ENCODE data around the gene PPDPF. TPM values are rescaled to one million over a fixed set of nuclear protein-coding genes. Genes with fewer than 3 reads are reported as not detected.

The PPDPF gene
- polyA plus RNA-seq, 3 donors, result 13.4 to 39.9 (median 26.1) TPM

DNA sequence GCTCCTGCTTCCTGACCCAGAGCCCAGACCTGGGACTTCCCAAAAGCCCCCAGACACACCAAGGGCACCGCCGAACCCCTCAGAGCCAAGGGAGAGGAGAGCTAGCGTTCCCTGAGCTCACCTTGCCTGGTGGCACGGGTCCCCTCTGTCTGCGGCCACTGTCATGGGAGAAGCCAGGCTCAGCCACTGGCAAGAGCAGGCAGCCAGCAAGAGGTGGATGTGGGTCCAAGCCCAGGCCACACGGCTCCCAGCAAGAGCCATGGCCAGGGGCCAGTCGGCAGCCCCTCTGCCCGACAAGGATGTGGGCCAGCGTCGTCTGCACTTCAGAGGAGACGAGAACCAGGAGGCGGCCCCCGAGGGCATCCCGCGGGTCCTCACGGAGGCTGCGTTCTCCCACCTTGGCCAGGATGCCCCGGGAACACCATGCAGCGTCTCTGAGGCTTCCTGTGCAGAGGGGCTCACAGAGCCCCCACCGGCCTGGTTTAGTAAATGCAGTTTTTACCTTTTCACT lies 2.2 kb upstream of the PPDPF start:
- H3K4me2 ChIP-seq (replicated peaks; ENCODE audit: extremely low read depth, low read length, poor library complexity, severe bottlenecking), result no peak overlapping the region
- H3K27ac Mint-ChIP-seq, result no peak overlapping the region
- H3K9me3 ChIP-seq (replicated peaks in 1 of 2; ENCODE audit: control insufficient read depth in 1 of 2, insufficient read depth in 1 of 2, low read length in 2 of 2), result peaks cover 11 to 18% of the 10 kb centered on the region in 2 donors
- TF ChIP-seq, protein P1, sequence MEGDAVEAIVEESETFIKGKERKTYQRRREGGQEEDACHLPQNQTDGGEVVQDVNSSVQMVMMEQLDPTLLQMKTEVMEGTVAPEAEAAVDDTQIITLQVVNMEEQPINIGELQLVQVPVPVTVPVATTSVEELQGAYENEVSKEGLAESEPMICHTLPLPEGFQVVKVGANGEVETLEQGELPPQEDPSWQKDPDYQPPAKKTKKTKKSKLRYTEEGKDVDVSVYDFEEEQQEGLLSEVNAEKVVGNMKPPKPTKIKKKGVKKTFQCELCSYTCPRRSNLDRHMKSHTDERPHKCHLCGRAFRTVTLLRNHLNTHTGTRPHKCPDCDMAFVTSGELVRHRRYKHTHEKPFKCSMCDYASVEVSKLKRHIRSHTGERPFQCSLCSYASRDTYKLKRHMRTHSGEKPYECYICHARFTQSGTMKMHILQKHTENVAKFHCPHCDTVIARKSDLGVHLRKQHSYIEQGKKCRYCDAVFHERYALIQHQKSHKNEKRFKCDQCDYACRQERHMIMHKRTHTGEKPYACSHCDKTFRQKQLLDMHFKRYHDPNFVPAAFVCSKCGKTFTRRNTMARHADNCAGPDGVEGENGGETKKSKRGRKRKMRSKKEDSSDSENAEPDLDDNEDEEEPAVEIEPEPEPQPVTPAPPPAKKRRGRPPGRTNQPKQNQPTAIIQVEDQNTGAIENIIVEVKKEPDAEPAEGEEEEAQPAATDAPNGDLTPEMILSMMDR (IDR thresholded peaks at IDR 0.05), result no peak
- H3K4me3 Mint-ChIP-seq, result peak overlapping the region; percentile 4 to 80
- WGBS (ENCODE audit: insufficient coverage), result 92% methylated on average over 15 of the region's 20 CpGs
- peaks cover 10 to 15% of the 10 kb centered on the region in 2 donors for H3K36me3 Mint-ChIP-seq
- no peak overlapping the region for H2AFZ ChIP-seq (ENCODE audit: insufficient read depth, low read depth, low read length, poor library complexity, severe bottlenecking)
- no peaks in the 10 kb centered on the region for H3K36me3 ChIP-seq (replicated peaks in 1 of 2; ENCODE audit: control insufficient read depth in 1 of 2, insufficient read depth in 2 of 2, low read length in 2 of 2)
- peaks cover 23 to 47% (median 33%) of the 10 kb centered on the region in 3 donors for H3K27me3 Mint-ChIP-seq (ENCODE audit: low read depth in 3 of 3)
- H3K27me3 ChIP-seq (ENCODE audit: control insufficient read depth in 2 of 2, insufficient read depth in 2 of 2, low read length in 2 of 2), result peaks cover 0 to 23% of the 10 kb centered on the region in 2 donors
- H3K4me3 ChIP-seq (replicated peaks in 1 of 3; ENCODE audit: low read depth in 2 of 3, low read length in 3 of 3), result no peak overlapping the region
- H3K27ac ChIP-seq (ENCODE audit: low read depth in 1 of 2, low read length in 2 of 2), result no peak overlapping the region
- peaks cover 16 to 25% of the 10 kb centered on the region in 2 donors for H3K4me1 ChIP-seq (ENCODE audit: control insufficient read depth in 1 of 2, insufficient read depth in 2 of 2, low read length in 2 of 2)
- H3K4me1 Mint-ChIP-seq, result peaks cover 15% of the 10 kb centered on the region
- peaks cover 12 to 32% (median 28%) of the 10 kb centered on the region in 7 donors for H3K9me3 Mint-ChIP-seq
- H3K9ac ChIP-seq (ENCODE audit: insufficient read depth, low read length, poor library complexity, severe bottlenecking), result no peak overlapping the region
- DNase-seq, result no peak
- intact Hi-C loops (cut with micrococcal nuclease), result no loop called here
- peaks cover 13% of the 10 kb centered on the region for H4K20me1 ChIP-seq (ENCODE audit: insufficient read depth, low read length)
- peaks cover 7% of the 10 kb centered on the region for H3K79me2 ChIP-seq (ENCODE audit: insufficient read depth, low read length)

DNA sequence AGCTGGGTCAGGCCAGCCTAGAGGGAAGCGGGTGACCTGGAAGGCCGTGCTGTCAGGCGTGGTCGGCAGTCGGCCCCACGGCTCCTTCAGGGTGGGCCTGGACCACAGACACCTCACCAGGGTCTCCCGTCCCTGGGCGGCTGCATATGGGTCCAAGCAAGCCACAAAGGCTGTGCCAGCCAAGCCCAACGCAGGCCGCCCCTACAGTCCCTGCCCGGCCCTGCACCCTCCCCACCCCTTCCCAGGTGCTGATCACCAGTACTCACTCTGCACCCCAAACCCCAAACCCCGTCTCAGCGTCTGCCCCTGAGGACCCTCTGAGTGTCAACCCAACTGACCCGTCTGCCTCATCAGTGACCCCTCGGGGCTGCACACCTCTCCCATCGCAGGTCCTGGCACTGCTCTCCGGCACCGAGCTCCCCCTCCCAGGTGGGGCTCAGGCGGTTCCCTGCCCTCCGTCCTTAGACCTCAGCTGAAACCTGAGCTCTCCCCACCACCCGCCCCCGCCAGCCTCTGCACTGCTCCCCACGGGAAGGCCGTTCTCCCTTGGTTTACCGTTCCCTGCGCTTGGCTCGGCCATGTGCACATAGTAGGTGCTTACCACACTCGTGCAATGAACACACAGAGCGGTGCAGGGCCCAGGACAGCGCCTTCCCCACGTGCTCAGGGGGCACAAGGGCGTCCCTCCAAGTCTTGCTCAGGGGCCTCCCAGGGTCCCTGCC lies 1.5 kb upstream of the PPDPF start:
- H3K9ac ChIP-seq (ENCODE audit: insufficient read depth, low read length, poor library complexity, severe bottlenecking), result peak overlapping the region; percentile 68
- H3K79me2 ChIP-seq (ENCODE audit: insufficient read depth, low read length), result peaks cover 7% of the 10 kb centered on the region
- TF ChIP-seq, protein P1 (IDR thresholded peaks at IDR 0.05), result no peak
- H3K36me3 Mint-ChIP-seq, result peaks cover 15 to 21% of the 10 kb centered on the region in 2 donors
- 82% methylated on average over 29 of the region's 32 CpGs for WGBS (ENCODE audit: insufficient coverage)
- peak overlapping the region; percentile 97 for H2AFZ ChIP-seq (ENCODE audit: insufficient read depth, low read depth, low read length, poor library complexity, severe bottlenecking)
- intact Hi-C loops (cut with micrococcal nuclease), result no loop called here
- peaks cover 13% of the 10 kb centered on the region for H4K20me1 ChIP-seq (ENCODE audit: insufficient read depth, low read length)
- H3K4me1 ChIP-seq (ENCODE audit: control insufficient read depth in 1 of 2, insufficient read depth in 2 of 2, low read length in 2 of 2), result peaks cover 16 to 25% of the 10 kb centered on the region in 2 donors
- peaks cover 0 to 23% of the 10 kb centered on the region in 2 donors for H3K27me3 ChIP-seq (ENCODE audit: control insufficient read depth in 2 of 2, insufficient read depth in 2 of 2, low read length in 2 of 2)
- H3K4me3 ChIP-seq (replicated peaks in 1 of 3; ENCODE audit: low read depth in 2 of 3, low read length in 3 of 3), result peak overlapping the region in 2 of 3 experiments; percentile 32 to 83
- peaks cover 17 to 33% (median 28%) of the 10 kb centered on the region in 7 donors for H3K9me3 Mint-ChIP-seq
- H3K27me3 Mint-ChIP-seq (ENCODE audit: low read depth in 3 of 3), result peaks cover 23 to 45% (median 33%) of the 10 kb centered on the region in 3 donors
- H3K27ac Mint-ChIP-seq, result peak overlapping the region in 1 of 7 donors; percentile 63
- no peak for DNase-seq
- no peak overlapping the region for H3K27ac ChIP-seq (ENCODE audit: low read depth in 1 of 2, low read length in 2 of 2)
- no peaks in the 10 kb centered on the region for H3K36me3 ChIP-seq (replicated peaks in 1 of 2; ENCODE audit: control insufficient read depth in 1 of 2, insufficient read depth in 2 of 2, low read length in 2 of 2)
- H3K9me3 ChIP-seq (replicated peaks in 1 of 2; ENCODE audit: control insufficient read depth in 1 of 2, insufficient read depth in 1 of 2, low read length in 2 of 2), result peaks cover 16 to 20% of the 10 kb centered on the region in 2 donors
- H3K4me2 ChIP-seq (replicated peaks; ENCODE audit: extremely low read depth, low read length, poor library complexity, severe bottlenecking), result peak overlapping the region; percentile 96
- peaks cover 15% of the 10 kb centered on the region for H3K4me1 Mint-ChIP-seq
- peak overlapping the region; percentile 75 to 80 for H3K4me3 Mint-ChIP-seq
